ENCODE measurements around the gene IQCK.

- TF ChIP-seq POLR2A (IDR thresholded peaks at IDR 0.05) (no peak), POLR2AphosphoS5 (IDR thresholded peaks at IDR 0.05) (no peak), CTCF (IDR thresholded peaks at IDR 0.05) (no peak)
Measured at GRCh38 chr16:19751478-19752385, 33.7 kb downstream of the IQCK start.
